Spleen (tissue), 7 donors: ENCODE results near the gene DNAH9.
"Not testable (repeated sequence)": the region's sequence is repeated elsewhere in the genome, so short reads cannot be mapped to it uniquely, and the experiment has no call there.

Experiments
- POLR2A ChIP-seq, 3 donors: fragments of 450-650 bp; IDR thresholded peaks; one replicate each; pipeline ENCODE4 v1.5.1; 2017; ENCODE audit warnings: antibody characterized with exemption in 3 of 3, mild to moderate bottlenecking in 1 of 3
- POLR2AphosphoS5 ChIP-seq, 3 donors: sonication (generic); formaldehyde crosslinking; IDR thresholded peaks; one replicate each; pipeline ENCODE4 v1.5.1; 2017; ENCODE audit warnings: antibody characterized with exemption in 3 of 3
- TF ChIP-seq, protein P1 (sequence below), 11 experiments: fragments of 200-600 bp in 7 of 11; fragments of 450-650 bp in 4 of 11; sonication (generic) in 4 of 11; IDR thresholded peaks in 8 of 11; conservative IDR thresholded peaks in 3 of 11; 1 replicate in 7 of 11; 2 replicates in 4 of 11; pipeline versions ENCODE4 v1.4.0 to v1.8.0; 2016 to 2021; ENCODE audit warnings: antibody characterized with exemption in 11 of 11, inconsistent platforms in 4 of 11, mild to moderate bottlenecking in 1 of 11
- donor health status: DM: no; HTN: no; CAD: no; lungs with moderate emphysema.
- donor health status: DM: no; HTN: no; CAD: no.
- donor health status: DM: no; HTN: no; CAD: no.

DNA sequence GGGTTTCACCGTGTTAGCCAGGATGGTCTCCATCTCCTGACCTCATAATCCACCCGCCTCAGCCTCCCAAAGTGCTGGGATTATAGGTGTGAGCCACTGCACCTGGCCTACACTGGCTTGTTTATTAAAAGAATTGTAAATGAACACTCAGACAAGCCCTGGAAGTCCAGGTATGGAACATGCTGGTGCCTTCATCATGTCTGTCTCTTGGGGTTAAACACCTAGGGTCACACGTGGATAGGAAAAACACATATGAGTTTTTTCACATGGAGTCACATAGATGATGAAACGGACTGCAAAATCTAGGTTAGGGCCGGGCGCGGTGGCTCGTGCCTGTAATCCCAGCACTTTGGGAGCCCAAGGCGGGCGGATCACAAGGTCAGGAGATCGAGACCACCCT is 344.8 kb downstream of the DNAH9 start:
- not testable (repeated sequence) for TF ChIP-seq POLR2A, POLR2AphosphoS5 (IDR thresholded peaks at IDR 0.05)
- TF ChIP-seq, protein P1, sequence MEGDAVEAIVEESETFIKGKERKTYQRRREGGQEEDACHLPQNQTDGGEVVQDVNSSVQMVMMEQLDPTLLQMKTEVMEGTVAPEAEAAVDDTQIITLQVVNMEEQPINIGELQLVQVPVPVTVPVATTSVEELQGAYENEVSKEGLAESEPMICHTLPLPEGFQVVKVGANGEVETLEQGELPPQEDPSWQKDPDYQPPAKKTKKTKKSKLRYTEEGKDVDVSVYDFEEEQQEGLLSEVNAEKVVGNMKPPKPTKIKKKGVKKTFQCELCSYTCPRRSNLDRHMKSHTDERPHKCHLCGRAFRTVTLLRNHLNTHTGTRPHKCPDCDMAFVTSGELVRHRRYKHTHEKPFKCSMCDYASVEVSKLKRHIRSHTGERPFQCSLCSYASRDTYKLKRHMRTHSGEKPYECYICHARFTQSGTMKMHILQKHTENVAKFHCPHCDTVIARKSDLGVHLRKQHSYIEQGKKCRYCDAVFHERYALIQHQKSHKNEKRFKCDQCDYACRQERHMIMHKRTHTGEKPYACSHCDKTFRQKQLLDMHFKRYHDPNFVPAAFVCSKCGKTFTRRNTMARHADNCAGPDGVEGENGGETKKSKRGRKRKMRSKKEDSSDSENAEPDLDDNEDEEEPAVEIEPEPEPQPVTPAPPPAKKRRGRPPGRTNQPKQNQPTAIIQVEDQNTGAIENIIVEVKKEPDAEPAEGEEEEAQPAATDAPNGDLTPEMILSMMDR (IDR thresholded peaks at IDR 0.05 in 8 of 11, conservative IDR thresholded peaks at IDR 0.05 in 3 of 11): not testable (repeated sequence)
